ENCODE measurements around the gene SGSM2.

DNA sequence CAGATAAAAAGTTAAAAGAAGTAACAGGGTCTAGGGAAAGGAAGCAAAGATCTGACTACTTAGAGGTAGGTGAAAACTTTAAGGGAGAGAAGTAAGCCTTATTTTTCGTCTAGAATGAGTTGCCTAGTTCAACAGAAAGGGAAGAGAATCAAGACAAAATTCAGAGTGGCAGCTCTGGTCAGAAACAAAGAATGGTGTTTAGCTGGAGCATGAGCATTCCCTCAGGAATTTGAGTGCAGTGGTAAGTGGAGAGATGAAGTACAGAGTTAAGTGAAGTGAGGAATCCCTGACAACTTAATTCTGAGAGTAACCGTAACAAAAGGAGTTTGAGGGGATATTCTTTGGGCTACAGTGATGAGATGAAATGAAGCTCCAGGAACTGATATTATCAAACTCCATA lies 45.2 kb upstream of the SGSM2 start:
- TF ChIP-seq EP300 (IDR thresholded peaks at IDR 0.05) (no peak), POLR2A (IDR thresholded peaks at IDR 0.05) (no peak), POLR2AphosphoS5 (IDR thresholded peaks at IDR 0.05) (no peak)
- TF ChIP-seq, protein P1, sequence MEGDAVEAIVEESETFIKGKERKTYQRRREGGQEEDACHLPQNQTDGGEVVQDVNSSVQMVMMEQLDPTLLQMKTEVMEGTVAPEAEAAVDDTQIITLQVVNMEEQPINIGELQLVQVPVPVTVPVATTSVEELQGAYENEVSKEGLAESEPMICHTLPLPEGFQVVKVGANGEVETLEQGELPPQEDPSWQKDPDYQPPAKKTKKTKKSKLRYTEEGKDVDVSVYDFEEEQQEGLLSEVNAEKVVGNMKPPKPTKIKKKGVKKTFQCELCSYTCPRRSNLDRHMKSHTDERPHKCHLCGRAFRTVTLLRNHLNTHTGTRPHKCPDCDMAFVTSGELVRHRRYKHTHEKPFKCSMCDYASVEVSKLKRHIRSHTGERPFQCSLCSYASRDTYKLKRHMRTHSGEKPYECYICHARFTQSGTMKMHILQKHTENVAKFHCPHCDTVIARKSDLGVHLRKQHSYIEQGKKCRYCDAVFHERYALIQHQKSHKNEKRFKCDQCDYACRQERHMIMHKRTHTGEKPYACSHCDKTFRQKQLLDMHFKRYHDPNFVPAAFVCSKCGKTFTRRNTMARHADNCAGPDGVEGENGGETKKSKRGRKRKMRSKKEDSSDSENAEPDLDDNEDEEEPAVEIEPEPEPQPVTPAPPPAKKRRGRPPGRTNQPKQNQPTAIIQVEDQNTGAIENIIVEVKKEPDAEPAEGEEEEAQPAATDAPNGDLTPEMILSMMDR (IDR thresholded peaks at IDR 0.05): no peak

Measured in suprapubic skin (tissue), 4 donors.